NCI-H128 (cell line): ENCODE measurements around the gene CDKN1A.

Experiments used
- DNase-seq: peaks from one replicate; lab custom pipeline; 2025; ENCODE audit not compliant: unreplicated experiment; lab: John Stamatoyannopoulos, UW

Gene CDKN1A

GRCh38 chr6:36677059-36677749 is 1.3 kb upstream of the CDKN1A start:
- DNase-seq: no peak

- DNase-seq: no peak
Observed at GRCh38 chr6:36677753-36678487, 594 bp upstream of the CDKN1A start.

GRCh38 chr6:36679043-36679833 is 724 bp downstream of the CDKN1A start:
- no peak for DNase-seq

DNA sequence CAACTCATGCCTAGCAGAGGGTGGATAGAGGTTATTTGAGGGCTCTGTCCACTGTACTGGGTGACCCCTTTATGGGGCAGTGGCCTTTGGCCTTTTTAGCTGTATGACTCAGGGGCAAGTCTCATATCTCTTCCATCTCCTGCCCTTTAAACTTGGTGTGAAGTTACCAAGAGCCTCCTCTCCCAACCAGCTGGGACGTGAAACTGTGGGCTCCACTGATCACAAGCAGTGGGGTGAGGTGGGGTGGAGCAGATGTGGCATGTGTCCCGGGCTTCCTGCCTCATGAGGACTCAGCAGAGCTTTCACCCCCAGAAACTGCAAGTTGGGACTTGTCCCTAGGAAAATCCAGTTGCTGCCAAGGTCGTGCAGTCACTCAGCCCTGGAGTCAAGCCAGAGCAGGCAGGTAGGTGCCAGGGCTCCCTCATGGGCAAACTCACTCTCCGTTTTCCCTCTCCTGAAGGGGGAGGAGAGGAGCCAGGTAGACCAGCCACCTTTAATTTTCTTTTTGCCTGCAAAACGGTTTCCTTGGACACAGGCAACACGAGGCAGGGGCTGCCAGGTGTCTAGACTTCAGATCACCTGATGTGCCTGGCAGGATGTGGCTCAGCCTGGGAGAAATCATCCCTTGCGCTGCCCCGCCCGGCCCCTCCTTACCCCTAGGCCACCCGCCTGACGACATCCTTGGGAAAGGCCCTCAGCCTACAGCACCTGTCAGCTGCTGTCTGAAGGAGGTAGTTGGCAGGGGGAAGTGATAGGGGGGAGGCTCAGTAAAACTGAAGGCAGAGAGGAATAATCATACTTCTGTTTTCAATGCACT is 4.0 kb downstream of the CDKN1A start:
- DNase-seq: peak; percentile 86

DNA sequence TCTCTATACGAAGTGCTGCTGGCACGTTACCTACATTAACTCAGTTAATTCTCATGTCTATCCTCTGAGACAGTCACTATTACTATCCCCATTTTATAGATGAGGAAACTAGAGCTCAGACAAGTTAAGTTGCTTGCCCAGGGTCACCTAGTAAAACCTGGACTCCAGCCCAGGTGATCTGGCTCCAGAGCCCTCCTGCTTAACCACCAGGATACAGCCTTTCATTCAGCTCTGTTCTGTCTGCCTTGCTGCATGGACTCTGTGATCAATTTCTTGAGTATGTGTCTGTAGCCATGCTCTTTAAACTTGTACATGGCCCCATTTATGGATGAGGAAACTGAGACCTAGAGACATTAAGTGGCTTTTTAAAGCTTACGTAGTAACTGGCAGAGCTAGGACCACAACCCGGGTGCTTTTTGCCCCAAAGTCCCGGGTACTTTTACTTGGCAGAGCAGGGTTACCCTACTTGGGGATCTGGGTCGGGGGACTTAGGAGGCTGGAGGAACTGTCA is 4.7 kb downstream of the CDKN1A start:
- no peak for DNase-seq

- no peak for DNase-seq
Observed at GRCh38 chr6:36683656-36684446, 5.3 kb downstream of the CDKN1A start.

GRCh38 chr6:36684447-36684812 is 5.9 kb downstream of the CDKN1A start:
- no peak for DNase-seq

DNA sequence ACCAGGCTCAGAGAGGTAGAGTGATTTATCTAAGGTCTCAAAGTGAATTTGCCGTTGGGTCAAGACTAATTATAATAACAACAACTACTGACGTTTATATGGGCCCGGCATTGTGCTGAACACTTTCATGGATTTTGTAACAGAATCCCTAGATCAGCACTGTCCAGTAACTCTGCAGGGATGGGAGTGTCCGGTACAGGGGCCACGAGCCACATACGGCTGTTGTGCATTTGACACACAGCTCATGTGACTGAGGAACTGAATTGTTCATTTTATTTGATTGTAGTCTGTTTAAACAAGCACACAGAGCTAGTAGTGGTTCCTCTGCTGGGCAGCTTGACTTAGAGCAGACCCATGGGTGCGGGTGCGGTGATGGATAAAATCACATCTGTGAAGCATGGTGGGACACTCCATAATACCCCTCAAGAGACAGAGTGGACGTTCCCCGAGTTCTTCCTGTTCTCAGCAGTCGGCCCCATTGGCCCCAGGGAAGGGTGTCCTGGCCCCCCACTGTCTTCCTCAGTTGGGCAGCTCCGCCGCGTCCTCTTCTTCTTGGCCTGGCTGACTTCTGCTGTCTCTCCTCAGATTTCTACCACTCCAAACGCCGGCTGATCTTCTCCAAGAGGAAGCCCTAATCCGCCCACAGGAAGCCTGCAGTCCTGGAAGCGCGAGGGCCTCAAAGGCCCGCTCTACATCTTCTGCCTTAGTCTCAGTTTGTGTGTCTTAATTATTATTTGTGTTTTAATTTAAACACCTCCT is 6.8 kb downstream of the CDKN1A start:
- no peak for DNase-seq

DNA sequence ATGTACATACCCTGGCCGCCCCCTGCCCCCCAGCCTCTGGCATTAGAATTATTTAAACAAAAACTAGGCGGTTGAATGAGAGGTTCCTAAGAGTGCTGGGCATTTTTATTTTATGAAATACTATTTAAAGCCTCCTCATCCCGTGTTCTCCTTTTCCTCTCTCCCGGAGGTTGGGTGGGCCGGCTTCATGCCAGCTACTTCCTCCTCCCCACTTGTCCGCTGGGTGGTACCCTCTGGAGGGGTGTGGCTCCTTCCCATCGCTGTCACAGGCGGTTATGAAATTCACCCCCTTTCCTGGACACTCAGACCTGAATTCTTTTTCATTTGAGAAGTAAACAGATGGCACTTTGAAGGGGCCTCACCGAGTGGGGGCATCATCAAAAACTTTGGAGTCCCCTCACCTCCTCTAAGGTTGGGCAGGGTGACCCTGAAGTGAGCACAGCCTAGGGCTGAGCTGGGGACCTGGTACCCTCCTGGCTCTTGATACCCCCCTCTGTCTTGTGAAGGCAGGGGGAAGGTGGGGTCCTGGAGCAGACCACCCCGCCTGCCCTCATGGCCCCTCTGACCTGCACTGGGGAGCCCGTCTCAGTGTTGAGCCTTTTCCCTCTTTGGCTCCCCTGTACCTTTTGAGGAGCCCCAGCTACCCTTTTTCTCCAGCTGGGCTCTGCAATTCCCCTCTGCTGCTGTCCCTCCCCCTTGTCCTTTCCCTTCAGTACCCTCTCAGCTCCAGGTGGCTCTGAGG is 7.6 kb downstream of the CDKN1A start:
- DNase-seq: no peak

DNA sequence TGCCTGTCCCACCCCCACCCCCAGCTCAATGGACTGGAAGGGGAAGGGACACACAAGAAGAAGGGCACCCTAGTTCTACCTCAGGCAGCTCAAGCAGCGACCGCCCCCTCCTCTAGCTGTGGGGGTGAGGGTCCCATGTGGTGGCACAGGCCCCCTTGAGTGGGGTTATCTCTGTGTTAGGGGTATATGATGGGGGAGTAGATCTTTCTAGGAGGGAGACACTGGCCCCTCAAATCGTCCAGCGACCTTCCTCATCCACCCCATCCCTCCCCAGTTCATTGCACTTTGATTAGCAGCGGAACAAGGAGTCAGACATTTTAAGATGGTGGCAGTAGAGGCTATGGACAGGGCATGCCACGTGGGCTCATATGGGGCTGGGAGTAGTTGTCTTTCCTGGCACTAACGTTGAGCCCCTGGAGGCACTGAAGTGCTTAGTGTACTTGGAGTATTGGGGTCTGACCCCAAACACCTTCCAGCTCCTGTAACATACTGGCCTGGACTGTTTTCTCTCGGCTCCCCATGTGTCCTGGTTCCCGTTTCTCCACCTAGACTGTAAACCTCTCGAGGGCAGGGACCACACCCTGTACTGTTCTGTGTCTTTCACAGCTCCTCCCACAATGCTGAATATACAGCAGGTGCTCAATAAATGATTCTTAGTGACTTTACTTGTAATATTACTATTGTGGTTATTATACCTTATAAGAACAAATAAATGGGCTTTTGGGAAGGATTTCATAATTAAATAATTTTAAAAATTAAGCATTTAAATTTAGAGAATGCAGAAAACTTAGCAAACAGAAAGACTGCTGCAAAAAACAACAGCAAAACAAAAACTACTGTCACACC is 8.4 kb downstream of the CDKN1A start:
- no peak for DNase-seq

DNA sequence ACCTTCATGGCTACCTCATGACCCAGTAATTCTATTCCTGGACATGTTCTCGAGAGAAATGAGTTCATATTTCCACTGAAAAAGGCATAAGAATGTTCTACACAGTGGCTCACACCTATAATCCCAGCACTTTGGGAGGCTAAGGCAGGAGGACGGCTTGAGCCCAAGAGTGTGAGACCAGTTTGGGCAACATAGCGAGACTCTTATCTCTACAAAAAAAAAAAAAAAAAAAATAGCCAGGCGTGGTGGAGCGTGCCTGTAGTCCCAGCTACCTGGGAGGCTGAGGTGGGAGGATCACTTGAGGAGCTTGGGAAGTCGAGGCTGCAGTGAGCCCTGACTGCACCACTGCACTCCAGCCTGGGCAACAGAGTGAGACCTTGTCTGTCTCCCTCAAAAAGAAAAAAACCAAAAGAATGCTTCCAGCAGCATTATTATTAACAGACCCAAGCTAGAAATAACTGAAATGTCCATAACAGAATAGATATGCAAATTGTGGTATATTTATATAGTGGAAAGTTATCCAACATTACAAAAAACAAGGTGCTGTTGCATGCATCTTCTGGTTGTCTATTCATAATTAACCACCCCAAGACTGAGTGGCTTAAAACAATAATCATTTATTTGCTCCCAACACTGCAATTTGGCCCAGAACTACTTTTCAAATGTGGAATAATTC is 9.7 kb downstream of the CDKN1A start:
- DNase-seq: no peak

DNA sequence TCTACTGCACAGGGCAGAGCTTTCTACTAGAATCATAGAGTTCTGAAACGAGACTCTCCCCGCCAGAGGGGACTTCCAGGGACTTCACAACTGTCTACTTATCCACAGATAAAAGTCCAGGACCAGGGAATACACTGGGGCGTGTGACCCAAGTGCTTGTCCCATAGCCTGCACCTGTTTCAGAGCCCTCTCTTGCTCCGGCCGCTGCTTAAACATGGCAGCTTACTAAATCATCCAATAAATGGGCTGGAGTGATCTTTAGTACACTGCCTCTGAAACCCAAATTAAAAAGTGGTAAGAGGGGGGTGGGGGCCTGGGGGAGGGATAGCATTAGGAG is 10.2 kb downstream of the CDKN1A start:
- no peak for DNase-seq

DNA sequence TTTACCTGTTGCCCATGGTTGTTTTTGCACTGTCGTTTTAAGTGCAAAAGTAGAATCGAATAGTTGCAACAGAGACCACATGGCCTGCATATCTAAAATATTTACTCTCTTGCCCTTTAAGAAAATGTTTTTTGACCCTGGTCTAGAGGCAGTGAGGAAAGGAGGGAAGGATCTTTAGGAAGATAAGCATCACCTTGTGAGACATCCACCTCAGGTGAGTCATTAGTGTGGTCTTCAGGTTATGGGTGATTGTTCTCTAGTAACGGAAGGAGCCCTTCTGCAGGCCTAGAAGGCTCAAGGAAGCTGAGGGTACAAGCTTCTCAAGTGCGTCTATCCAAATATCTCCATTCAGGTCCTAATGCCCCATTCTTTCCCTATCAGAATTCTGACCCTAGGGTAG is 12.5 kb downstream of the CDKN1A start:
- DNase-seq: no peak

DNA sequence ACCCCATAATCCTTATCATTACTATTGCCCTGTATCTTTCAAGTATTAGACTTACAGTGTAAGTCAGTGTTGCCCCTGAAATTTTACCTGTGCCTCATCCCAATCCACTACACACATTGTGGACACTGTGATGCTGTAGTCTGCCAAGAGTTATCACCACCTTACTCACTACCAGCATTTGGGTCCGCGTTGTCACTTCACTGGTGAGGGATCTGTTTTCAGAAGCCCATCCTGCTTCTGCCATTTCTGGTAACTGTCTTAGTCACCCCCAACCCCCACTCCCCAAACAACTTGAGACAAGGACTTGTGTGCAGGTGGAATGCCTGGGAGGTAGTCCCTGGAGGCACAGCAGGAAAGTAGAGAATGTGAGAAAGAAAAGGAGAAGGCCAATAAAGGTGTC is 13.1 kb downstream of the CDKN1A start:
- no peak for DNase-seq

- no peak for DNase-seq
Observed at GRCh38 chr6:36692220-36692619, 13.7 kb downstream of the CDKN1A start.

DNA sequence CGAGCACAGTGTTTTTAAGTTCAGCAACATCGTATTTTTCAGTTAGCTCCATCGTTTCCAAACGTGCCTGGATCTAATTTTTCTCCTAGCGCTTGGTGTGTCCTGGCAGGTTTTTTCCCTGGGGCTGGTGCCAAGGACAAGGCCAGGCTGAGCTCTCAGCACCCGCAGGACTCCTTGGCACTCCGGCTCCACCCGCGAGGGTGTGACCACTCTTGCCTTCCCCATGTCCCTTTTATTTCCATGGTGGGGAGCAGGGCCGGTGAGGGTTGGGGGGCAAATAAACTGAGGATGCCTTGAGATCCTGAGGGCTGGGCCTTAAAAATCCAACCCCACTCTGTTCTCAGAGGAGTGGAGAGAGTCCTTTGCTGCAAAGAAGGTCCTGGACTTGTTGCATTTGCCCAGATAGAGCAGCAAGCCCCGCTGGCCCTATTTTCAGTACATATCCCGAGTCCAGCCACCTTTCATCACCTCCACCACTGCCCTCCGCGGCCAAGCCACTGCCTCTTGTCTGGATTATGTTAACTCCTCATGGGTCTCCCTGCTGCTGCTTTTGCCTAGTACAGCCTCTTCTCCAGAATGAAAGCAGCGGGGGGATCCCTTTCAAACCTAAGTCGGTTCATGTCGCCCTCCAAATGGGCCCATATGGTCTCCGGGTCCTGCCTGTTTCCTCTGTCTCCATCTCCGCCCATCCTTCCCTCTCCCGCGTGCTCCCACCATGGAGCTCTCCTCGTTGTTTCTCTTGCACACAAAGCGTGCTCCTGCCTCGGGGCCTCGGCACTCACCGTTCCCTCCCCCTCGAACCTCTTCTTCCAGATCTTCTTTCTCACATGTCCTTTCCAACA is 14.6 kb downstream of the CDKN1A start:
- no peak for DNase-seq

- no peak for DNase-seq
Observed at GRCh38 chr6:36694616-36695015, 16.1 kb downstream of the CDKN1A start.
